ENCODE measurements around the gene ZNF154. TPM values are rescaled to one million over a fixed set of nuclear protein-coding genes. Genes with fewer than 3 reads are reported as not detected.

ZNF154 gene
- total RNA-seq, 1 experiment from 2014 or later = 18.7 TPM

GRCh38 chr19:57754091-57754673 is 45.2 kb upstream of the ZNF154 start:
- no peak overlapping the region for H3K4me3 Mint-ChIP-seq

More at GRCh38 chr19:57754091-57754673, 45.2 kb upstream of the ZNF154 start:
- Histone ChIP-seq H2BK5ac (ENCODE audit: insufficient read length, low read length) (no peak overlapping the region), H4K5ac (ENCODE audit: insufficient read length, low read depth, low read length) (no peak overlapping the region), H3K9me3 (ENCODE audit: control insufficient read depth, low read depth, low read length) (no peaks in the 10 kb centered on the region), H2BK20ac (ENCODE audit: low read depth, low read length, poor library complexity, severe bottlenecking) (no peak overlapping the region), H4K20me1 (ENCODE audit: control insufficient read depth, insufficient read depth, insufficient read length) (no peaks in the 10 kb centered on the region), H2BK12ac (ENCODE audit: insufficient read length, low read depth, low read length) (no peak overlapping the region), H3K9ac (ENCODE audit: extremely low read depth, insufficient read length, low read length) (no peak overlapping the region), H3K23me2 (ENCODE audit: insufficient read length, low read depth, low read length, poor library complexity, severe bottlenecking) (no peaks in the 10 kb centered on the region), H3K79me1 (ENCODE audit: insufficient read depth, low read depth, low read length, poor library complexity, severe bottlenecking) (peaks cover 9% of the 10 kb centered on the region), H3K23ac (ENCODE audit: insufficient read length, low read depth, low read length) (no peak overlapping the region), H3K4me2 (ENCODE audit: insufficient read depth, insufficient read length, low read length) (no peak overlapping the region), H2BK120ac (ENCODE audit: low read depth, low read length, poor library complexity, severe bottlenecking) (no peak overlapping the region), H3T11ph (ENCODE audit: low read length) (no peak overlapping the region), H3K27ac (ENCODE audit: insufficient read length, low read depth, low read length) (no peak overlapping the region), H2BK15ac (ENCODE audit: low read depth, low read length) (no peak overlapping the region), H3K14ac (ENCODE audit: insufficient read depth, low read length) (no peak overlapping the region), H3K4ac (ENCODE audit: low read depth, low read length) (no peak overlapping the region), H3K18ac (ENCODE audit: insufficient read length, low read depth, low read length) (no peak overlapping the region), H4K8ac (replicated peaks; ENCODE audit: insufficient read length, low read depth, low read length) (no peak overlapping the region), H3K56ac (ENCODE audit: insufficient read length, low read depth, low read length) (no peak overlapping the region), H3K4me1 (ENCODE audit: insufficient read depth, low read length) (no peaks in the 10 kb centered on the region), H2AFZ (ENCODE audit: low read length) (no peak overlapping the region), H3K79me2 (ENCODE audit: insufficient read depth, low read length) (peaks cover 3% of the 10 kb centered on the region; the same call in 1 of the 2 replicates), H3K27me3 (ENCODE audit: insufficient read depth, low read length) (no peaks in the 10 kb centered on the region), H2AK5ac (ENCODE audit: insufficient read length, low read length) (no peak overlapping the region), H4K91ac (ENCODE audit: insufficient read length, low read depth, low read length) (no peak overlapping the region)
- WGBS (ENCODE audit: extremely low coverage, insufficient read length, low lambda C conversion rate) = no CpG with 5 or more reads among the region's 10 CpGs
- H3K36me3 Mint-ChIP-seq (ENCODE audit: insufficient read depth in 1 of 3, low read depth in 3 of 3) = peaks cover 68 to 92% (median 87%) of the 10 kb centered on the region in 3 experiments; a peak in 6 of 7 replicates
- no peak for DNase-seq
- no peak for TF ChIP-seq CTCF (conservative IDR thresholded peaks at IDR 0.05)
- H3K9me3 Mint-ChIP-seq = 0 out of 5 replicates have a peak, but pooled peaks cover 0 to 3% of the 10 kb centered on the region in 2 experiments
- no peaks in the 10 kb centered on the region for H3K4me1 Mint-ChIP-seq
- no peaks in the 10 kb centered on the region for H3K27me3 Mint-ChIP-seq (ENCODE audit: low read depth)
- no peak overlapping the region for H3K27ac Mint-ChIP-seq
